Stimulated activated CD4-positive, alpha-beta T cell treated with anti-CD3 and anti-CD28 coated beads, Interleukin-4, amount 100 ng/mL, for 4 hours (primary cell): ENCODE data around the gene MAP1B.

Source experiments
- DNase-seq, 2 experiments: peaks; one replicate each; pipeline ENCODE4 v3.0.0-alpha.2; 2020

MAP1B gene

DNA sequence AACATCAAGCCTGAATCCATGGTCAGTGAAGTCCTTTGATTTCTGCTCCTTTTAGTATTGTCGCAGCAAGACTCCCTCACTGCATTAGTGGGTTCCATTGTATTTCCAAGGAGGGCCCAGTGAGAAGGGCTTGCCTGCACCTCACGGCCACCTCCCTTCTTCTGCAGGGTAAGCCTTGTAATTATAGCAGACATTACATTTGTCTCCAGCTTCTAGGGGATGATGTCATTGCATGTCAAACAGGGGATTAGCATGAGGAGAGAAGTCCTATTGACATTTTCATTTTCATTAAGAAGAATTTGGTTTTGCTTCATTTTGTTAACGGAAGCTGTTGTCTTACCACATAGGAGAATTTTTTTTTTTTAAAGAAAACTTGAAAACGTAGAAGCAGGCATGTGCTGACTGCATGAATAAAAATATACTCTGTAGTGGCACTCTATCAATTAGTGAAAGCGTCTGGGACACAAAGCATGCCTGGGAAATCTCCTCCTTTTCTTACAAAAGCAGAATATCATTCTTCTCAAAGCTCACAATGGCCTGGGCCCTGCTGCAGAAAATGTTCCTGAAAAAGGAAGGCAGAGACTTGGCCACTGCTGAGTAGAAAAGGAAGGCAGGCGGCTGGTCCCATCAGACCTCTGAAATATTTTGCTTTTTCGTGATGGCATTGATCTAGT is 27.1 kb downstream of the MAP1B start:
- no peak for DNase-seq

DNA sequence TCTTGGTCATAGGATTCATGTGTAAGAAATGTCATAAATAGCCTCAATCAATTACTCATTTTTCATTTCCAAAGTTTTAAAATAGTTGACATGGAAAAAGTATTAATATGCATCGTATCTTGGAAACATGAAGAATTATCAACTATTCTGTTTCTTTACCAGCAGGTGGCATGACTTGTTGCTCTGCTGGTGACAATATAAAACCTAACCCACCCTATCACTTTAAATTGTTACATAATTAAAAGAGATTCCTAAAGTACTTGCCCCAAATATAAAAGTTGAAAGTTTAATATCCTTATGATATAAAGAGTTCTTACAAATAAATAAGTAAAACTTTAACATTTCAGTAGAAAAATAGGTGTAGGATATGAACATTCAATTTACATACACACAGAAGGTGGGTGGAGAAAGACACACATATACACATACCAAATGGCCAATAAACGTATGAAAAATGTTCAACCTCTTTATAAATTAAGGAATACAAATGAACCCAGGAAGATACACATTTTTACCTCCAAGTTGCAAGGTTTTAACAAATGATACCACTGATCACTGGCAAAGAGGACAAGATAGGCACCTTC is 30.6 kb downstream of the MAP1B start:
- no peak for DNase-seq

DNA sequence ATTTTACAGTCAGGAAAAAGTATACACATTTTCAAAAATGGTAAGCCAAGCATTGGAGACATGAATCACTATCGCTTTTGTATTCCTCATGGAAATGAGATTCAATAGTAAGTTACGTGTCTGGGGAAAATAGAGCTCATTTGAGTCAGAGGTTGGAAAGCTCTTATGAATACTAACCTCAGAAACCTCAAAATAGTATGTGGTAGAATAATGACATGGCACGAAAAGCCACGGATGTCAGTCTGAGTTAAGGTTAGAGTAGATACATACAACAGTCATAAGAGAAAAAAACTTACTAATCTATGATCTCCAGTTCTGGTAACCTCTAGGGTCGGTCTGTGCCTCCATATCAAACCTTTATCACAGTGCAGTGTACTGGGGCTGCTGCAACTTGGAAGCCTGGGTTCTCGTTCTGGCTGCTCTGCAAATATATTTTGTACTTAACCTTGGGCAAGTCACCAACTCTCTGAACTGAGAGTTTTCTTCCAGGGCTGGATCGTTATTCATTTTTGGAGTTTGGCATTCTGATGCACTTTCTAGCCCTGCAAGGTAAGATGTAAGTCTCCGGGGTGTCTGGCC is 31.8 kb downstream of the MAP1B start:
- peak in 1 of 2 experiments; percentile 4 for DNase-seq

DNA sequence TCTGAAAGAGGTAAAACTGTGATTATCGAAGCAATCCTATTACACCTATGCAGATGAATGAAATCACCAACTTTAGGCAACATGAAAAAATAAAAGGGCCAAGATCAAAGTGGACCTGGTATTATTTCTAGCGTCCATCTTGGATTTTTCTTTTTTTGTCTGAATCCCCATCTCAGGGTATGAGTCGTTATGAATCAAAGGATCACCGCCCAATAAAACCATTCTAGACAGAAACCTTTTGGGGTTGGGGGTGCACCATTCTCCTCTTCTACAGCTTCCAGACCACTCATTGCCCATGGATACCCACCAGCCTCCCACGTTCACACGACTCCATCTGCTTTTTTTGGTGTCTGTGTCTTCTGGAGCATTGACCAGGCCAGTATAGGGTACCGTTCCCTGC is 33.4 kb downstream of the MAP1B start:
- DNase-seq: no peak

DNA sequence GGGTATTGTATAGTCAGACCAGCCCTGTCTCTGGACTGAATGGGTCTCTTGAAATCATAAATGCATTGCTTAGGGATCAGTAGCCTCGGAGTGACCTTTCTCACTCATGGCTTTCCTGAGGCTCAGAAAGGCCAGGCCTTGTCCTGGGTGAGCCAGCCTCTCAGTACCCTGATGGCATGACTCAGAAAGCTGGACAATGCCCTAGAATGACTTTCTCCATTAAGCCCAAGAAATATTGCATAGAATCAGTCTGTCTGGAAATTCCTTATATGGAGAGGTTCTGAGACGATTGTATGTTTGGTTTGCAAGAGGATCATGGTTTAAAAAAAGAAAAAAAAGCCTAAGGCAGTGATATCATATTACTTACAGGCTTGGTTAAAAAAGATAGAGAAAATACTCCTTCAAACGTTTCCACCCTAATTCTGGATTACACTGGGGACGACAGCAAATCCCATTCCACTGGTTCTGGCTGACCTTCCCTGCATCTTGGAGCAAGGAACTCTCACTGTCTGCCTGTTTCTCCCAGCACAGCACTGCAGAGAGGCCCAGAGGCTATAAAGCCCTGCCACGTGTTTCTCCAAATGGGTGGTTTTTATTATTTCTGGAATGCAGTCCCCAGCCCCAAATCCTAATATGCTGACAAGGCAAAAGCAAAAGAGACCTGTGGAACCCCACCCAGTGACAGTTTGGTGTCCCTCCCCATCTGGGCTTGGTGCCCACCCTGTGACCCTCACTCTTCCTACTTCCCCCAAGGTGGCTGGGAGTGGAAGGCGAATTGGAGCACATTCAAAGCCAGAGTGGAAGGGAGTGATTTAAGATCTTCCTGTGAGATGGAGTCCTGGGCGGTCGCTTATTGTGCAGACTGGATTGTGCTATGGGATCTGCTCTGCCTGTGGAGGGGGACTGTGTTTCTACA is 34.4 kb downstream of the MAP1B start:
- DNase-seq: no peak

DNA sequence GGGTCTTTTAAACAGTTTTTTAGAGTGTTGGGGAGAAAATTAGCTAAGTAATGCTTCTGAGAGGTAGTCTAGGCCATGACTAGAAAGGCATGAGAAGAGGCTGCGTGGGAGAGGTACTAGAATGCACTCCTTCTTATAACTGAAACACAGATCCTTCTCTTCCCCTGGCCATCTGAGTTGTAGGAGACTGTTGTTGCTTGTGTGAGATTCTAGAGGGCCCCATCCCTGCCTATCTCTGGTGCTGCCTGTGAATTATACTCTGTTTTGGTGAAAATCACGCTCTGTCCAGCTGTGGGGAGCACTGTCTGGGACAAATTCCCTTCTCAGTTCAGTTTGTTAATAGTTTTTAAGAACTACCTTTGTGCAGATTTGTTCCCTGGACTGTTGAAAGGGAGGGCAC is 37.5 kb downstream of the MAP1B start:
- no peak for DNase-seq

DNA sequence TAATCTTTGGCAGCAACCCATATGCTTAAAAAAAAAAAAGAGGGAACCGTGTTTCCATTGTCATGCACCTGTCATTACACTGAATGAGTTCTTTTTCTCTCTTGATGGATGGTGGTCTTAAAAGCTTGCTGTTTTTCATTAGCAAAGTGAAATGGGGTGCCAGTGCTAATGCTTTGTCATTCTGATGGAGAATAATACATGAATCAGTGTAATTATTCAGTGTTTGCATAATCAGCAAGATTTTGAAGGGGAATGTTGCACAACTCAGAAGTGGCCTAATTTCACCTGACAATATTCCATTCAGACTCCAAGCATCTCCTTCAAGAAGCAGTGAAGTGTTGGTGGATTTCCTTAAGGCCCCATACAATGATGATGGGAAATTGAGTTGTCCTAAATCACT is 38.1 kb downstream of the MAP1B start:
- no peak for DNase-seq

DNA sequence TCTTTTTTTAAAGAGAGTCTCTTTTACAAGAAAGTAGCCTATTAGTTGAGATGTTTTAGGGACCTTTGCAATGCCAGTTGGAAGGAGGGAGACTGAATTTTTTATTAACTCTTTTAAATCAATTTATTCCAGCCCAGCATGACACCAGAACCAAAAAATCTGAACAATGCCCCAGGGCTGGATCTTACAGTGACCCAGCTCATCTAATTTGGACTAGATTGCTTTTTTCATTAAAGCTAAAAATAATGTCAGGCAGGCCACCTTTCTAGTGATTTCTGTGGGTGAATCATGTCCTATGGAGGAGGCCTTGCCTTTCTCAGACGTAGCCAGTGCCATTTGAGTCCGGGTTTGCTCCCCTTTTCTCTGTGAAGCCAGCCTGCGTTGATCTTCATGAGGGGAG is 38.8 kb downstream of the MAP1B start:
- DNase-seq: no peak

DNA sequence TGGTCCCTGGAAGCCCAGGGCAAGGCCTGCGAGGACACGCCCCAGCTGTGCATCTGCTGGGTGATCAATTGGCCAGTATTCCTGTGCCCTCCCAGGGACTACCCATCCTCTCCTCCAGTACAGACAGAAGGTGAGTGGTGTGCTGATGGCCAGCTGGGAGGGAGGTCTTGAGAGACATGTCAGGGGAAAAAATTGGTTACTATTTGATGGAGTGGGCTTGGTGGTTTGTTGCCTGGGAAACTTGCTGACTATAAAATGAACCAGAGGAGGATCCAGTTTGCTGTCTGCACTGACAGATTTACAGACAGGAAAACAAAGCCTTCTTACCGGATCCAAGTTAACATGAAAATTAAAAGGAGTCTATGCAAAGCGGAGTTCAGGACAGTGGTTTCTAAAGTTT is 40.3 kb downstream of the MAP1B start:
- no peak for DNase-seq

DNA sequence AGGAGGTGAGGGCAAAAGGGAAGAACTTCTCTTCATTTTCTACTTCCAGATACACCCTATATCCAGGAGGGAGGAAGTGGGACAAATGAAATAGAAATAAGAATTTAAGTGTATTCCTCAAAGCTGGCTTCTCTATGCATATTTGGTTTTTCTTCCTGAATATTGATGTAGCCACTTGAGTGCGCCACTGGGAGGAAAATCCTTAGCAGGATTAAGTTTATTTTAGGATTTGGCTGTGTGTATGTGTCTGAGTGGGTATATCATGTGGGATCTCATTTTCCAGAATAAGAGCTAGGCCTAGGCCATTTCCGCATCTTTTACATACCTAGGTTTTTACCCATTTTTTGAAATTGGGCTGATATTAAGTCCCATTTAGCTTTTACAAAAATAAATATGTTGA is 42.5 kb downstream of the MAP1B start:
- DNase-seq: no peak

DNA sequence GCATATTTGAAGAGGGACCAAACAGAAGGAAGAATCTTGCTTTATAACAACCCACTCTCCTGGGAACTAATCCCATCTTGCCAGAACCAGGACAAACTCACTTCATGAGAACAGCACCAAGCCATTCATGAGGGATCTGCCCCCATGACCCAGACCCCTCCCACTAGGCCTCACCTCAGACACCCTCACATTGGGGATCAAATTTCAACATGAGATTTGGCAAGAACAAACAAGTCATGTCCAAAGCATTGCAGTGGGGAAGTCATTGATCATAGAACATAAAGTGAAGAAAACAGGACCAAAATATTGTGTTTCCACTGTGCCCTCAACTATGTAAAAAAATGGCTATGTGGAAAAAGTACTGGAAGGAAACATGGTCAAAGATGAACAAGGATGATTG is 43.9 kb downstream of the MAP1B start:
- no peak for DNase-seq

DNA sequence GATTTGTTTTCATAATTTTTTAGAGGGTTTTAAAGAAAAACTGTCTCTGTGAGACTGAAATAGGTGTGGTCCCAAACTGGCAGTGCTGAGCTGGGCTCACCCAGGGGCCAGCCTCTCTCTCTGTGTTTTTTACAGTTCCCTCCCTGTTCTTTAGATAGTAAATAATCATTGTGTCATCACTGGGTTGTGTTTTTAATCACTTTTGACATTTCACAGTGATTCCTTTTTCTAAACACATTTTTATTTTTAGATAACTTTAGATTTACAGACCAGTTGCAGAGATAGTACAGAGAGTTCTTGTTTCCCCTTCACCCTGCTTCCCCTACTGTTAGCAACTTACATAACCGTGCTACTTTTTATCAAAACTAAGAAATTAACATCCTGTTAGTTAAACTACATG is 44.4 kb downstream of the MAP1B start:
- no peak for DNase-seq

DNA sequence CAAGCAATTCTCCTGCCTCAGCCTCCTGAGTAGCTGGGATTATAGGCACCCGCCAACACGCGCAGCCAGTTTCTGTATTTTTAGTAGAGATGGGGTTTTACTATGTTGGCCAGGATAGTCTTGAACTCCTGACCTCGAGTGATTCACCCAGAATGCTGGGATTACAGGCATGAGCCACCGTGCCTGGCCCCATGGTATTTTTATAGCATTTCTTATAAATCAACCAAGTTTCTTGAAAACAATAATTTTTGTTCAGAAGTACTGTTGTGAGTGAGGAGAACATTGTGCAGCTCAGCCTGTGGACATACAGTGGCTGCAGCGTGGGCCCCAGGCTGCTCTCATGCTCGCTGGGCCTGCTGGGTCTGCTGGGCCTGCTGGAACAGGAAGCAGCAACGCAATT is 45.3 kb downstream of the MAP1B start:
- DNase-seq: no peak

DNA sequence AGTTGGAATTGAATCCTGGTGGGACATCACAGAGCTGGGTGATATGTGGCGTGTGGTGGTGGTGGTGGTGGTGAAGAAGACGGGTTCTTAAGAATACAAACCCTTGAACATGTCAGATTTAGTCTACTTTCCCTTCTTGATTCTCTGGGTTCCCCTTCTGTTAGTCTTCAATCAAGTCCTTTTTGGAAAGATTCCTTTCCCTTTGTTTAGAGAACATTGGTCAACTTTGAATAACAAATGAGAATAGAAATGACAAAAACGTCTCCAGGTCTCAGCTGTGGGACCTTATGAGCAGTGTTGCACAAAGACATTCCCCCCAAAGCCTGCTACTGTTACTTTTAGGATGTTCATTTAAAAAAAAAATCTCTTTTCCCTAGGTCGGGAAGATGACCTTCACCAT is 46.3 kb downstream of the MAP1B start:
- no peak for DNase-seq

DNA sequence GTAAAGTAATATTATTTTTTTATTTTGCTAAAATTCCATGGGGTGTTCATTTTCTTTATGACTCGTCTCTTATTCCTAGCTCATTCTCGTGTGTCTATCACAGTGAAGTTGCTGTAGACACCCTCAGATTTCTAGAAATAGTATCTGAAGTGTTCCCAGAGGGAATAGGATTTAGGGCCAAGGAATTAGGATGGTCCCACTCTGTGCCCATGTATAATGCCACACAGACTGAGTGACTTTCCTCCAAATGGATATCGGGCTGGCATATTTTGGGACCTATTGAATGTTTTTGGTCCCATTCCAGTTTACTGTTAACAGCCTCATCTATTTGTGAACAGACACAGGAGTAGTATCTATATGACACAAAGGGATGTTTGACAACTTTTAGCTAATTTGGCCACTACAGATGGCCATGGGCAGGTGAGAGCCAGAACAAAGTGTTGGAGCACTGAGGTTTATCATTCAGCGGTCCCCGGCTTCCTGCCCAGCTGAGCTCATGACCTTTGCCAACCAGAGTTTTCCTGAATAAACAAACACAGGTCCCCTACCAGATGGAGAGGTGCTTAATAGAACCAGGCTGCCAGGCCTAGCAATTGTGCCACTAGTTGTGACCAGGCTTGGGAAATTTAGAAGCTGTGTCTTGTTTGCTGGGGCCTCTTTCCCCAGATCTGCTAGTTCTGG is 46.9 kb downstream of the MAP1B start:
- DNase-seq: no peak

DNA sequence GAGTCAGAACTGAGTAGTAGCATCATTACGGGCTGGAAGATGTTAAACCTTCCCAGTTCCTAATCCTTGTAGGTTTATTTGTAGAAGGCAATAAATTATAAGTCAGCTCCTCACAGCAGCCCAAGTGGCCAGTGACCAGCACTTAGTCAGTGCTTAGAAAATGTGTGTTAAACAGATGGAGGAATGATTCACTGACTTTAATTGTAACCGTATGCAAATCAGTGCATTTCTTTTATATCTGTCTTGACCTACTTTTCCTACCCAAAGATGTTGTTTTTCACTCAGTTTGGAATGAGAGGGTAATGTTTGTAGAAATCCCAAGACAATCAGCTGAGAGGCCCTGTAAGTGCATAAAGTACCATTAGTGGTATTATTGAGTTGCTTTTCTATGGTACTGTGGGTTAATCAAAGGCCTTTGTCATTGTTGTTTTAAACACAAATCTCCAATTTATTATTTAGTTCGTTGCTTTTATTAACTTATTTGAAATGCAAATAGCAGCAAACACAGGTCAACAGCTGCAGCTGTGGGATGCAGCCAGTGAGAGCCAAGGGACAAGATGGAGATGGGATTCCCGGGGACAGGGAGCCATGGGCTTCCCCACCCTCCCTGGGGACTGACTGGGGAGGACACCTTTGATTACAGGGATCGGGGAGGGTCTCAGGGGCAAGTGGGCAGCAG is 49.8 kb downstream of the MAP1B start:
- DNase-seq: no peak

DNA sequence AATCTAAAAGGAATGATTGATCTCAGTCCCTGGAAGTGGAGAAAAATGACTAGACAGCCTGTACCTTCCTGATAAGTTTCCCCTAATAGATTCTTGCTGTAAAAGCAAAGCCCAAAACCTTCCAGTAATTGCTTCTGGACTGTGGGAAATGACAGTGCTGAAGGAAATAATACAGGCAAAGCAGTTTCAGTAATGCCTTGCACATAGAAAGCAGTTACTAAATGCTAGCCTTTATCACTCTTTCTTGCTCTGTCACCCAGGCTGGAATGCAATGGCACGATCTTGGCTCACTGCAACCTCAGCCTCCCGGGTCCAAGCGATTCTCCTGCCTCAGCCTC is 50.3 kb downstream of the MAP1B start:
- no peak for DNase-seq

DNA sequence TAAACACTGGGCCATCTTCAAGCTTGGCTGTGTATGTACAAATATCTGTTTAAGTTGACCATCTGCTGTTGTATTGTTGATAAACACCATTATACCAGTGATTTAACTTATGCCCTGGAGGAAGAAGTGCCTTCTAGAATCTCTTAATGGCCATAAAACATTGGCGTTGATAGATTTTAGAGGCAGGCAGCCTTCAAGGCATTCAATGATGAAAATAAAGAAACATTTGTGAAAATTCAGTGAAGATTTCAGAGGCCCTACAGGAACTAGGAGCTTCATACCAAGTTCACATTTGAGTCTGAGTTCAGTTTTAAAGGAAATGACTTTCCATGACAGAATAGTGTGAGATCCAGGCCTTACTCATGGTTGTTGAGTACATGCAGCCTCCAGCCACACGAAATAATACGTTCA is 52.2 kb downstream of the MAP1B start:
- no peak for DNase-seq

DNA sequence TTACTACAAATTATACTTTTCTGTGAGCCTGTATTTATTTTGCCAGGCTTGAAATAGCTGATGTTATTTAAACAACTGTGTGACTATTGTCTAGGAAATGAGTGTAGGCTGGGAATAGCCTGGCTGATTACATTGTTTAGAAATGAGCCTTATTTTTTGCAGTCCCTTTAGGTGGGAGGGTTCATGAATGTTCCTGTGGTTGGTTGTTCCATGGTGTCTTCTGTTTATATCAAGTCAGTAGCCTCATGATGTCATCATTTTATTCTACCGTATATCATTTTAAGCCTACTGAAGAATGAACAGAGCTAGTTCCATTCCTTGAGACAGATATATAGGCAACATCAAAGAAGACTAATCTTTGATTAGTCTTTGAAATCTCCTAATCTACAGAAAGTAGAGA is 53.1 kb downstream of the MAP1B start:
- no peak for DNase-seq

DNA sequence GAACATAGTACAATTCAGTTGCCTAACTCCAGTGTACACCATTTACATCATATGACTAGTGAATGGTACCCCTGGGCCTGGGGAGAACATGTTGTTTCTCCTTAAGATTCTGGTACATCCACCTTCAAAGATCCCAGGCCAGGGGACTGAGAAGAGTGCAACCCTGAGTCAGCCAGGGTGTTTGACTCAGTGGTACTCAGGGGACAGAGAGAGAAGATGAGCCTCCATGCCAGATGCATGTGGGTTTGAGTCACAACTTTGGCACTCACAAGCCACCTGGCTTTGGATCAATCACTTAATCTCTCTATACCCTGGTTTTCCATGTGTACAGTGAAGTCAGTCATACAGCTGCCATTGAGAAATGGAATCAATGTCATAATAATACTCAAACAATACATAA is 53.7 kb downstream of the MAP1B start:
- no peak for DNase-seq

DNA sequence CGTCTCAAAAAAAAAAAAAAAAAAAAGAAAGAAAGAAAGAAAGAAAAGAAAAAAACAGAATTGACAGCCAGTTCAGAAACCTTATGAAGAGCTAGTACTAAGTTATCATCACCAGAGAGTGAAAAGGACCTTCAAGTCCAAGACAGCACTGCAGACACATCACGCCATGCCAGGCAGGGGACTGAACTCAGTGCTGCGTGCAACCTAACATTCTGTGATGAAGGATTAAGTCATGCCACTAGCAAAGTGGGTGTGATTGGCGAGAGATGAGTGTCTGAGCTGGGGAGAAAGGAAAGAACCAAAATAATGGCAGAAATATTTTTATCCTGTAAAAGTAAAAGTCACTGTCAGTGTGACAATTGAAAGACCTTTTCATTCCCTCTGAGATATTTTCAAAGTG is 54.7 kb downstream of the MAP1B start:
- no peak for DNase-seq

DNA sequence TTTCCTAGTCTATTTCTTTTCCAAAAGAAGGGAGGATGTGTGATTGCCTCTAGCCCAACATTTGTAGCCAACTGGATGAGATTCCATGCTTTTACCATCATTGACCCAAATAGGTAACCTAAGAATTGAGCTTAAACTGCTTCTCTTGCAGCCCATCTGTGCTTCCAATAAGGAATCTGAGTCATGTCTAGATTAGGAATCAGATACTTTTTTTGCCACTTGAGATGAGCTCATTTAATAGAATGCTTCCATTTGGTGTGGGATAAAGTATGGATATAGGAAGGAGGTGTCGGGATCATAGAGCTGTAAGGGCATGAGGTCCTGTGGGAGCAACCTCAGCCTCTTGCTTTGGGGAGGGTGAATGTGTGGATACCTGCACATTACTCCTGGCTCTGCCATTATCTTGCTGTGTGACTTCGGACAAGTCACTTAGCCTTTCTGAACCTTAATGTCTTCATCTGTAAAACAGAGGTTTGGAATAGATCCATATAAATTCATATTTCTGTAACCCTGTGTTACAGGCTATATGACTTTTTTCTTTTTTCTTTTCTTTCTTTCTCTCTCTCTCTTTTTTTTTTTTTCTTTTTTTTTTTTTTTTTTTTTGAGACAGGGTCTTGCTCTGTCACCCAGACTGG is 56.2 kb downstream of the MAP1B start:
- no peak for DNase-seq
